ENCODE data around the gene IKZF1. TPM values are rescaled to one million over a fixed set of nuclear protein-coding genes. Genes with fewer than 3 reads are reported as not detected.

The IKZF1 gene
- total RNA-seq, 1 experiment from 2014 or later = 0.77 TPM

DNA sequence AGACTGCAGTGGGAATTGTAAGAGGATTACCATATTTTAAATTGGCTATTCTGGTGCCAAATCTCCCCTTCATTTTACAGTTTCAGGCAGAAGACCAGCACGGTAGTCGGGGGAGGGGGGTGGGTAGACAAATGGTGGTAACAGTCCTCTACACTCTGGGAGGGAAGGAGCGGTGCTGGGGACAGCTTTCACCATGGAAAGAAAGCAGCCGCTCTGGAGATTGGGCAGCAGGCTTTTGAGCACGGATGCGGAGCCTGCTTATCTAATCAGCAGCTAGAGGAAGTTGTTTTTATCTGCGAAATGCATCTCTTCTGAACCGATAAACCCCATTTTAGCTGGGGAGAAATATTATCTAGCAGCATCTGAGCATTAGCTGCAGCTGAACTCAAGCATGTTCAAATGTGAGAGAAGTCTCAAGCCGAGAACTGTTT, 28.7 kb downstream of the IKZF1 start:
- Histone ChIP-seq H3K9me3 (ENCODE audit: control insufficient read depth, insufficient read depth, low read depth, low read length) (no peaks in the 10 kb centered on the region), H3K36me3 (ENCODE audit: control insufficient read depth, insufficient read depth, low read length) (no peaks in the 10 kb centered on the region), H3K4me3 (ENCODE audit: low read depth in 2 of 2, low read length in 2 of 2) (no peak overlapping the region), H3K4me1 (ENCODE audit: control insufficient read depth, insufficient read depth, low read length) (no peaks in the 10 kb centered on the region), H3K27ac (ENCODE audit: low read length) (no peak overlapping the region), H3K27me3 (ENCODE audit: control insufficient read depth, insufficient read depth, low read length) (no peaks in the 10 kb centered on the region)
- in situ Hi-C loops (cut with HindIII; ENCODE audit: low pct_unique_long_range_greater_than_20kb, low sequenced_read_pairs) (no loop called here), intact Hi-C loops (cut with micrococcal nuclease; ENCODE audit: unreplicated experiment) (no loop called here)
- no TSS peak for BruUV-seq (replicated peaks)
- DNase-seq (ENCODE audit: low read depth, low spot score) (no peak), ATAC-seq (no peak)
- TF ChIP-seq, protein P1, sequence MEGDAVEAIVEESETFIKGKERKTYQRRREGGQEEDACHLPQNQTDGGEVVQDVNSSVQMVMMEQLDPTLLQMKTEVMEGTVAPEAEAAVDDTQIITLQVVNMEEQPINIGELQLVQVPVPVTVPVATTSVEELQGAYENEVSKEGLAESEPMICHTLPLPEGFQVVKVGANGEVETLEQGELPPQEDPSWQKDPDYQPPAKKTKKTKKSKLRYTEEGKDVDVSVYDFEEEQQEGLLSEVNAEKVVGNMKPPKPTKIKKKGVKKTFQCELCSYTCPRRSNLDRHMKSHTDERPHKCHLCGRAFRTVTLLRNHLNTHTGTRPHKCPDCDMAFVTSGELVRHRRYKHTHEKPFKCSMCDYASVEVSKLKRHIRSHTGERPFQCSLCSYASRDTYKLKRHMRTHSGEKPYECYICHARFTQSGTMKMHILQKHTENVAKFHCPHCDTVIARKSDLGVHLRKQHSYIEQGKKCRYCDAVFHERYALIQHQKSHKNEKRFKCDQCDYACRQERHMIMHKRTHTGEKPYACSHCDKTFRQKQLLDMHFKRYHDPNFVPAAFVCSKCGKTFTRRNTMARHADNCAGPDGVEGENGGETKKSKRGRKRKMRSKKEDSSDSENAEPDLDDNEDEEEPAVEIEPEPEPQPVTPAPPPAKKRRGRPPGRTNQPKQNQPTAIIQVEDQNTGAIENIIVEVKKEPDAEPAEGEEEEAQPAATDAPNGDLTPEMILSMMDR (IDR thresholded peaks at IDR 0.05) = no peak
- TF ChIP-seq SIN3A (IDR thresholded peaks at IDR 0.05; ENCODE audit: borderline replicate concordance, insufficient read depth, low read depth, low read length) = no peak
- TF ChIP-seq POLR2AphosphoS5 (IDR thresholded peaks at IDR 0.05; ENCODE audit: low read depth, low read length) = no peak
- TF ChIP-seq, protein P2, sequence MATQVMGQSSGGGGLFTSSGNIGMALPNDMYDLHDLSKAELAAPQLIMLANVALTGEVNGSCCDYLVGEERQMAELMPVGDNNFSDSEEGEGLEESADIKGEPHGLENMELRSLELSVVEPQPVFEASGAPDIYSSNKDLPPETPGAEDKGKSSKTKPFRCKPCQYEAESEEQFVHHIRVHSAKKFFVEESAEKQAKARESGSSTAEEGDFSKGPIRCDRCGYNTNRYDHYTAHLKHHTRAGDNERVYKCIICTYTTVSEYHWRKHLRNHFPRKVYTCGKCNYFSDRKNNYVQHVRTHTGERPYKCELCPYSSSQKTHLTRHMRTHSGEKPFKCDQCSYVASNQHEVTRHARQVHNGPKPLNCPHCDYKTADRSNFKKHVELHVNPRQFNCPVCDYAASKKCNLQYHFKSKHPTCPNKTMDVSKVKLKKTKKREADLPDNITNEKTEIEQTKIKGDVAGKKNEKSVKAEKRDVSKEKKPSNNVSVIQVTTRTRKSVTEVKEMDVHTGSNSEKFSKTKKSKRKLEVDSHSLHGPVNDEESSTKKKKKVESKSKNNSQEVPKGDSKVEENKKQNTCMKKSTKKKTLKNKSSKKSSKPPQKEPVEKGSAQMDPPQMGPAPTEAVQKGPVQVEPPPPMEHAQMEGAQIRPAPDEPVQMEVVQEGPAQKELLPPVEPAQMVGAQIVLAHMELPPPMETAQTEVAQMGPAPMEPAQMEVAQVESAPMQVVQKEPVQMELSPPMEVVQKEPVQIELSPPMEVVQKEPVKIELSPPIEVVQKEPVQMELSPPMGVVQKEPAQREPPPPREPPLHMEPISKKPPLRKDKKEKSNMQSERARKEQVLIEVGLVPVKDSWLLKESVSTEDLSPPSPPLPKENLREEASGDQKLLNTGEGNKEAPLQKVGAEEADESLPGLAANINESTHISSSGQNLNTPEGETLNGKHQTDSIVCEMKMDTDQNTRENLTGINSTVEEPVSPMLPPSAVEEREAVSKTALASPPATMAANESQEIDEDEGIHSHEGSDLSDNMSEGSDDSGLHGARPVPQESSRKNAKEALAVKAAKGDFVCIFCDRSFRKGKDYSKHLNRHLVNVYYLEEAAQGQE (IDR thresholded peaks at IDR 0.05; ENCODE audit: insufficient read depth in 1 of 2, low read depth in 2 of 2, low read length in 1 of 2) = no peak
- TF ChIP-seq TCF7L2 (IDR thresholded peaks at IDR 0.05; ENCODE audit: low read depth, low read length) = no peak
- POLR2A ChIA-PET = no interaction called here
- CTCF ChIA-PET = no interaction called here

DNA sequence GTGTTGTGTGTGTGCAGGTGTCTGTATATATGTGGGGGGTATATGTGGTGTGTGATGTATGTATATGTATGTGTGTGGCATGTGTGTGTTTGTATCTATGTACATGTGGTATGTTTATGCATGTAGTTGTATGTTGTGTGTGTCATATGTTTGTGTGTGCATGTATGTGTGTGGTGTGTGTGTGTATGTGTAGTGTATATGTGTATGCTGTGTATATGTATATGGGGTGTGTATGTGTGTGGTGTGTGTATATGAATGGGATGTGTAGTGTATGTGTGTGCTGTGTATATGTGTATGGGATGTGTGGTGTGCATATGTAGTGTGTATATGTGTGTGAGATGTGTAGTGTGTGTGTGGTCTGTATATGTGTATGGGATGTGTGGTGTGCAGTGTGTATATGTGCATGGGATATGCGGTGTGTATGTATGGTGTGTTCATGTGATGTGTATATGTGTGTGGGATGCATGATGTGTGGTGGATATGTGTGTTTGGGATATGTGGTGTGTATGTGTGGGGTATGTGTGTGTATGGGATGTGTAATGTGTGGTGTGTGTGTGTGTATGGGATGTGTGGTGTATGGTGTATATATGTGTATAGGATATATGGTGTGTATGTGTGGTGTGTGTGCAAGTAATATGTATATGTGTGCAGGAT, 30.0 kb downstream of the IKZF1 start:
- no peaks in the 10 kb centered on the region for H3K9me3 ChIP-seq (ENCODE audit: control insufficient read depth, insufficient read depth, low read depth, low read length)
- TF ChIP-seq POLR2AphosphoS5 (IDR thresholded peaks at IDR 0.05; ENCODE audit: low read depth, low read length) (no peak), SIN3A (IDR thresholded peaks at IDR 0.05; ENCODE audit: borderline replicate concordance, insufficient read depth, low read depth, low read length) (no peak)
- ChIA-PET CTCF (no interaction called here), POLR2A (no interaction called here)
- no TSS peak for BruUV-seq (replicated peaks)
- no peaks in the 10 kb centered on the region for H3K36me3 ChIP-seq (ENCODE audit: control insufficient read depth, insufficient read depth, low read length)
- DNase-seq (ENCODE audit: low read depth, low spot score) = no peak
- intact Hi-C loops (cut with micrococcal nuclease; ENCODE audit: unreplicated experiment) = no loop called here
- H3K4me3 ChIP-seq (ENCODE audit: low read depth in 2 of 2, low read length in 2 of 2) = no peak overlapping the region
- in situ Hi-C loops (cut with HindIII; ENCODE audit: low pct_unique_long_range_greater_than_20kb, low sequenced_read_pairs) = no loop called here
- no peaks in the 10 kb centered on the region for H3K27me3 ChIP-seq (ENCODE audit: control insufficient read depth, insufficient read depth, low read length)
- H3K27ac ChIP-seq (ENCODE audit: low read length) = no peak overlapping the region
- H3K4me1 ChIP-seq (ENCODE audit: control insufficient read depth, insufficient read depth, low read length) = no peaks in the 10 kb centered on the region
- no peak for ATAC-seq

DNA sequence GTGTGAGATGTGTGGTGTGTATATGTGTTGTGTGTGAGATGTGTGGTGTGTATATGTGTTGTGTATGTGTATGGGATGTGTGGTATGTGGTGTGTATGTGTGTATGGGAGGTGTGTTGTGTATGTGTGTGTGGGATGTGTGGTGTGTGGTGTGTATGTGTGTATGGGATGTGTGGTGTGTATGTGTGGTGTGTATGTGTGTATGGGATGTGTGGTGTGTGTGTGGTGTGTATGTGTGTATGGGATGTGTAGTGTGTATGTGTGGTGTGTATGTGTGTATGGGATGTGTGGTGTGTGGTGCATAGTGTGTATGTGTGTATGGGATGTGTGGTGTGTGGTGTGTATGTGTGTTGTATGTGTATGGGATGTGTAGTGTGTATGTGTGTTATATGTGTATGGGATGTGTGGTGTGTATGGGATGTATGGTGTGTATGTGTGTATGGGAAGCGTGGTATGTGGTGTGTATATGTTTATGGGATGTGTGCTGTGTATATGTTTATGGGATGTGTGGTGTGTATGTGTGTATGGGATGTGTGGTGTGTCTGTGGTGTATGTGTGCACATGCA, 30.8 kb downstream of the IKZF1 start:
- intact Hi-C loops (cut with micrococcal nuclease; ENCODE audit: unreplicated experiment) (no loop called here), in situ Hi-C loops (cut with HindIII; ENCODE audit: low pct_unique_long_range_greater_than_20kb, low sequenced_read_pairs) (no loop called here)
- no peak for DNase-seq (ENCODE audit: low read depth, low spot score)
- Histone ChIP-seq H3K27me3 (ENCODE audit: control insufficient read depth, insufficient read depth, low read length) (no peaks in the 10 kb centered on the region), H3K27ac (ENCODE audit: low read length) (no peak overlapping the region), H3K4me3 (ENCODE audit: low read depth in 2 of 2, low read length in 2 of 2) (no peak overlapping the region), H3K9me3 (ENCODE audit: control insufficient read depth, insufficient read depth, low read depth, low read length) (no peaks in the 10 kb centered on the region), H3K4me1 (ENCODE audit: control insufficient read depth, insufficient read depth, low read length) (no peaks in the 10 kb centered on the region), H3K36me3 (ENCODE audit: control insufficient read depth, insufficient read depth, low read length) (no peaks in the 10 kb centered on the region)
- TF ChIP-seq POLR2AphosphoS5 (IDR thresholded peaks at IDR 0.05; ENCODE audit: low read depth, low read length) = no peak
- TF ChIP-seq, protein P1 (IDR thresholded peaks at IDR 0.05) = no peak
- no peak for TF ChIP-seq SIN3A (IDR thresholded peaks at IDR 0.05; ENCODE audit: borderline replicate concordance, insufficient read depth, low read depth, low read length)
- TF ChIP-seq TCF7L2 (IDR thresholded peaks at IDR 0.05; ENCODE audit: low read depth, low read length) = no peak
- TF ChIP-seq, protein P2 (IDR thresholded peaks at IDR 0.05; ENCODE audit: insufficient read depth in 1 of 2, low read depth in 2 of 2, low read length in 1 of 2) = no peak
- ATAC-seq = no peak
- CTCF ChIA-PET = interaction anchor here (0.6 kb wide), 1 partner anchor 83 kb away, joined by 3 read pairs; no protein-coding TSS in a partner anchor
- POLR2A ChIA-PET = no interaction called here
- no TSS peak for BruUV-seq (replicated peaks)
